Measurements from ENCODE around the gene RUNX1.
"Not testable (repeated sequence)": the region's sequence is repeated elsewhere in the genome, so short reads cannot be mapped to it uniquely, and the experiment has no call there.

The RUNX1 gene

DNA sequence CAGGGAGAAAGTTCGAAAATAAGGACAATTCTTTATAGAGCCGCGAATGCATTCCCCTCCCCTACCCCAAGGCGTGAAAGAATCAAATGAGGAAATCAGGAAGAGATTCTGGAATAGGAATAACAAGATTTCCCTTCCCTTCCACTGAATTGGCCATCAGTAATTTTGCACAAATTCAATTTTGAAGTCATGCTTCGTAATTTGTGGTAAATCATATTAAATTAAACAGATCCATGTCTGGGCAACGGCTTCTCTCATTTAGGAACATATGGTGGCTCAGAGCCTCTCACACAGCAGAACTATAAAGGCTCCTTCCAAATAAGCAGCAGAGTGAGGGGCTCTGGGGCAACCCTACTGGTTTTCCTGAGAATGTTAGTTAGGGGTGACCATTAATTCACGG, 227.4 kb downstream of the RUNX1 start:
- no peak for DNase-seq

DNA sequence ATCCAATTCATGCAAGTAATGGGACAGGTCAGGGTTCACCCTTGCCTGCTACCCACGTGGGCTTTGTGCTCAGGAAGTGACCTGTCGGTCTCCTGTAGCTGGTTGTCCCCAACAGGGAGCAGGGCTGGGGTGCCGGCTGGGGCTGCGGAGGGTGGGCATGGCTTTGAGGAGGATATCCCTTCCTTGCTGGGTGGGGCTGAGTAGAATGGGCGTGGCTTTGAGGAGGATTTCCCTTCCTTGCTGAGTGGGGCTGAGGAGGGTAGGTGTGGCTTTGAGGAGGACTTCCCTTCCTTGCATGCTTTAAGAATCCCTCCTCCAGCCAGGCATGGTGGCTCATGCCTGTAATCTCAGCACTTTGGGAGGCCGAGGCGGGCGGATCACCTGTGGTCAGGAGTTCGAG, 229.1 kb downstream of the RUNX1 start:
- DNase-seq, result no peak

DNA sequence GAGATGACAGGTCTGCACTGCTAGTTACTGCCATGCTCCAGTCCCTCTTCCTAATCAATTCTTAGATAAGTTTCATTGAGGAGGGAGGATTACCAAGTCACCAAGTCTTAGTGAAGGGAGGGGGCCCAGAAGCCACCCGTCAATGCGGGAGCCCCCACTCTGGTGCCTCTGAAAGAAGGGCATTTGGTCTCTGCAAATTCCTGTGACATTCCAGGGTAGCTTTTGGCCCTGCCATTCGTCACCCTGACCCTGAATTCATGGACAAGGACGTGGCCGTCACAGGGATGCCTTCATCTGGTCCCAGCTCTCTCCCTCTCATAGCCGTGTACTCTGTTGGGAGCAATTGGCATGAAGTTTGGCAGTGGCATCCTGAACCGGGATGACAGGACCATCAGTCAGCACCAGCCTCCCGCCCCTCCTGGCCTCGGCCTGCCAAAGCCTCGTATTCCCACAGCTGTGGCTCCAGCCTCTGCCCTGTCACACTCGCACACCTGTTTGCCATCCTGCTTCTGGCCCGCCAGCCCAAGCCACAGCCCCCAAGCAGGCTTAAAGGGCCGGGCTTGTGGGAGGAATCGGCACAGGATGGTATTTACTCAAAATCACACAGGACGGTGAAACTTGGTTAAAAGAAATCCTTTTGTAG, 229.6 kb downstream of the RUNX1 start:
- no peak for DNase-seq

DNA sequence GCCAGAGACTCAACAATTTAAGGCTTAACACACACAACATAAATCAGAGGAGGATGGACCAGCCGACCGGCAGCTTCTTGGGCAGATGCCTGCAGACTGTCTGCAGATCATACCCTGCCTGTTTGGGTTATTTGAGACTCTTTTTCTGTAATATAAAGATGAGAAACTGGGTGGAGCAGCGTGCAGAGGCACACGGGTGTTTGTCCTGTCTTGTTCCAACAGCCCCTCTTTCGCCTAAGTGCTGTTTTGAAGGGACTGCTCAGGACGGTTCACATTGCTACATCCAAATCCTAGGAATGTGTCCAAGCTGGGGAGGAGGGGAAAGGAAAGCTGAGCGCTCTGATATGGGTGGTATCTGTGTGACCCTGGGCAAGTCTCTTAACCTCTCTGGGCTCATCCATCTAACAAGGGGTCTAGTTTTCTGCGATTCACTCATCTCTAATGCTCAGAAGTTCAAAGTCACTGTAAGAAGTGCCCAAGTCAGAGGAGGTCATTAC, 230.4 kb downstream of the RUNX1 start:
- no peak for DNase-seq

DNA sequence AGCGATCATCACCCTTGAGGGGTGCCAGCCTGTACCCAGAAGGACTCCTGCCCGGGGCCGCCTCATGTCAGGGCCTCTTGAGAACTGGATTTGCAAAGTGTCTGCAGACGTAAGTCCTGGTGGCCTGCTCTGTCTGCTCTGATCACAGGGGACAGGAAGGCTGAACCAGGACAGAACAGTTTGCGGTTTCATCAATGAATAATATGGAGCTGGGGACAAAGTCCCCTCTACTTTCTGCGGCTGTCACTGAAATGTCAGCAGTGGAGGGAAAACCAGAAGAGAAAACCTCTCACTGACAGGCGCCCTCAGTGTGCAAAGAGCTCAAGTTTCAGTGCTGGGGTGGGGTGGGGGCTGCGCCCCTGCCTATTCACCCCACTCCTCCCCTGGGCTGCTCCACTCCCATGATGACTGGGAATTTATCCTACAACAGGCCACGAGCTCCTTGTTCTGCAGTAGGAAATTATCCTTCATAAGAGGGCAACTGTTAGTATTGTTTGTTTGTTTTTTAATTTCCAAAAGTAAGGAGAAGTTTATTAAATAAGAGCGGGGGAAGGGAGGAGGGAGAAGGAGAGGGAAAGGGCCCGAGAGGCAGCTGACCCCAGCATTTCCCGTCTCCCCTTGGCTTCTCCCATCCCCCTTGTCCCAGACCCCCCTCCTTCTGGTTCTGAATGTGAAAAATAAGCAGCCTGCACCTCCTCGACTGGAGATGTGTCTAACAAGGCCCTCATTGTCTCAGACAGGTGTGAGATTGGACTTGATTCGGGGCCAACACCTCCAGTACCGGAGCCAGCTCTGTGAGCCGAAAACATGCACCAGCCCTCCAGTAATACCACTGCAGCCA, 231.1 kb downstream of the RUNX1 start:
- no peak for DNase-seq

DNA sequence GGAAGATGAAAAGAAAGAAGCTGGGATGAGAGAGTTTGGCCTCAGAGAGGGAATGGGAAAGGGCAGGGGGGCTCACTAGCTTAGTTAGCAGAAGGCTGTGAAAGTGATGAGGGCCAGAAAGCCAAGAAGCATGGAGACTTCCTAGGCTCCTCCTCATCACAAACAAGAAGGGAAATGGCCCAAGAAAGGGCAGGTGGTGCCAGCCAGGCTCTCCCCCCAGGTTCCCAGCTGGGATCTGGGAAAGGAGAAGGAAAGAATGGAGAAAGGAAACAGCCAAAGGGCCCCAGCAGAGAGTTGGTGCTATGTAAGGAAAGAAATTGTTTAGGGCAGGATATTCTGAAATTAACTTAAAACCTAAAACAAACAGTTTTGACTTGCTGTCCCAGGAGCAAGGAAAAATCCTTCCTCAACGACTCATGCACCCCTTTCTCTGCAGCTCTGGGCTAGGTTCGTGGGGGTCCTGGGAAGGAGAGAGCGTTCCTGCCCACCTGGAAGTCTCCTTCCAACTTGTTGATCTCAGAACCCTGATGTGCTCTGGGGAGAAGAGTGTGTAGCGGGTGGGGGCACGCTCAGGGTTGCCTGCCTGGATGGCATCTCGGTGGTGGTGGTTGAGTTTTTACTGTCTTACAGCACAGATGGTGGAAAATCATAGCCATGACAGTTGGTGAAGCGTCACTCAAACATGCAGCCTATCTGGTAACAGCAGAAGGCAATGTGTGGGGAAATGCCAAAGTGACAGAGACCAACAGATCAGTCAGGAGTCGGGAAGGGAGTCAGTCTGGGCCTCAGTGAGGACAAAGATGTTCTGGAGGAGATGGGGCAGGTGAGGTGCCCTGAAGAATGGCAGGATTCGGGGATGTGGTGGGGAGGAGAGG, 233.0 kb downstream of the RUNX1 start:
- DNase-seq, result no peak

DNA sequence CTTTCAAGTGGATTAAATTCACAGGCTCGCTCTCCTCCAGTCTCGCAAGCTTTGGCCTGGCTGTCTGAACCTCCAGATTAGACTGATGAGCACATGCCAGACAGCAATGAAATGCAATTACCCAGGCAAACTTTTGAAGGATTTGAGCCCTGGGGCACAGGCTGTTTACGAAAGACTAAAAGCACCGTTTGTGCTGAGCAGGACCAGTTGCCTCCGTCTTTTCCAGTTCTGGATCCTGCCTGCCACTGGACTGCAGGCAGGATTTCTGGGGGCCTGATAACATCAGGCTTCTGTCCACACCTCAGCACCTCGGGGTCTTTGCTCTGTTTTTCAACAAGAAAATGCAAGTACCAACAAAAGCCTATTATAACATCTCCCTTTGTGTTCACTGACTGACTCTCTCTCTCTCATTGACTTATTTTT, 234.6 kb downstream of the RUNX1 start:
- DNase-seq, result no peak

DNA sequence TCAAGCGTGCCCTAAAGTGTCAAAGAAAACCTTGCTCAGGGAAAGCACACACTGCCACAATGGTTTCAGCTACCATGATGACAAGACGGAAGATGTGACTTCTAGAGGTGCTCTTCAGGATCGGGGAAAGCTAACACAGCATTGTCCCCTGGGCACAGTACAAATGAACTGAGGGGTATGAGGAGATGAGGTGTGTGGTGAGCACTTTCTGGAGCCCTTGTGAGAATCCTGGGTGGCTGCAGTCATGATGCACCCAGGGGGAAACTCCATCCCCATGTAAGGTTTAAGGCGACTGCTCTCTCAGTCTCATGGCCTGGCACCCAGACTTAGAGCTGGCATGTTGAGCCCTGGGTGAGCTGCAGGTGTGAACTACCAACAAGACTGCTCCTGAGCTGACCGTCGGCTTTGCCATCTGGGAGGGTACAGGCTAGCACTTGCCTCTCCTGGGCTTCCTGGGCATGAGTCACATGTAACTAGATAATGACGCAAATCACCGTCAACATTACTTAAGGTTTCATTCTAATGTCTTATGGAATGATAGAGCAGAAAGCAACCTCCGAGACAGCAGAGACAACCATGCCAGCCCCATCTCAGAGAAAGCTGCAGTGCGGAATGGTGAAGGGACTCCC, 235.7 kb downstream of the RUNX1 start:
- DNase-seq, result no peak

DNA sequence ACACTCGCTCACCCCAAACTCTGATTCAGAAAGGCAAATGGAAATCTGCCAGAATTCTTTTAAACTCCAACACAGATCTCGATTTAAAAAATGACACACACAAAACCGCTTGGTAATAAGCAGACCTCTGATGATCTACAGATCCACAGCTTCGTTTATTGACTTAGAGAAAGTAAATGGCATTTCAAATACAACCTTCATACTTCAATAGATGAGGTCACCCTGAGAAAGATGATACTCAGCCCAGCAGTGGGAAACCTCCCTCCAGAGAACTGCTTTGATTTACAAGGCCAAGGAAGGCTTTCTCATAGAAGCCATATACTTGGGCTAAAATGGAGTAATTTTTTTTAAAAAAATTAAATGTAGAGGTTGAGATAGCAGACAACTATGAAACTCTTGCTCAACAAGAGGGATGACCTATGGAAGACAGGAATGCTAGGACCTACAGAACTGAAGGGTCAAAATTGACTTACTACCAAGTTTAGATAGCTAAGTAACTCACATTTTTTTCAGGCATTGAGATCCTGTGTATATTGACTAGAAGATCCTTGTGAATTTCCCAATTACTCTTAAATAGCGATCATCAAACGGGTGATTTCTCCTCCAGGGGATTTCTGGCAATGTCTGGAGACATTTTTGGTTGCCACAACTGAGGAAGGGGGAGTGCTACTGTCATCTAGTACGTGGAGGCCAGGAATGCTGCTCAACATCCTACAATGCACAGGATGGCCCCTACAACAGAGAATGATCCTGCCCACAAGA, 236.4 kb downstream of the RUNX1 start:
- no peak for DNase-seq

DNA sequence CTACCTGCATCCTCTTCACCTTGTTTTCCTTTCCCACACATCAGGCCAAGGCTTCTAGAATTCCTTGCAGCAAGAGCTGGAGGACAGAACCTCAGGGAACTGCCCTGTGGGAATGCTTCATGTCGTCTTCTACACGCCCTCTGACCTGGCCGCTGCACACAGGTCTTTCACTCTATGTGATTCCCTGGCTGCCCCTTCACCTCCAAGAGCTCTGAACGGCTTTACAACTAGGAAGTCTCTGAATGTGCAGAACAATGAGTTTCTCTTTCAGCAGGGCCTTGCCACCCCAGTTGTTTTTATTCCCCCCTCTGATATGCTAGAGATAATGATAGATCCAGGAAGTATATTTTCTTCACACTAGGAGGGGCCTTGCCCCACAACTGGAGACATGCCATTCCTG, 237.7 kb downstream of the RUNX1 start:
- DNase-seq, result no peak

DNA sequence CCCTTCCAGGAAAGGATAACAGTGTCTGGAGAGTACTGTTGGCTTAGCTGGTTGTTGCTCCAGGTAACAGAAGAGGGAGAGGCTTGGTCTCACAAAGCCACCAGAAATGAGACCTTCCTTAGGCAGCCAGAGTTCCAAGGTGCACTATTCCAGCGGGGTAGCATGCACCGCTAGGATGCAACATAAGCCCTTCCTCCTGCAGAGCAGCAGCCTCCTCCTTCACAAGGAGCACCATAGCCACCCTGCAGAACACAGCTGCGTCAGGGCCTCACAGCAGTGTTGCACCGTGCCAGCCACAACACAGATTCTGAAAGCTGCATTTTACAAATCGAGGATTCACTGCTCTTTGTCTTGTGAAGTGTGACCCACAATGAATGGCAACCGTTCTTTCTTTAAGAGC, 238.3 kb downstream of the RUNX1 start:
- DNase-seq, result no peak

DNA sequence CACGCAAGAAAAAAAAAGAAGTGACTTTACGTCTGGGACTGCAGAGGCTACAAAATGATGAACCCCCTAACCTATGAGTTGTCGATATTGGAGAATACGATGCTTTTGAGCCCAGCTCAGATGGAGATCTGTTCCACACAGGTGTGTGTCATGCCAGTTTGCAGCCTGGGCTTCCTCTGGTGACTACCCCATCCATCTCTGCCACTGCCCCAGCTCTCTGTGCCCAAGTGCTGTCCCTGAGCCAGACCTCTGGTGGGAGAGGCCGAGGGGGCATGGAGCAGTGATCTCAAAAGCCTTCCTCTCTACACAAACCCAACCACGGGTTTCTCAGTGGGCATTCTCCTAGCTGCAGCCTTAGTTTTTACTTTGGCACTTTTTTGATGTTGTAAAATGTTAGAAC, 239.3 kb downstream of the RUNX1 start:
- no peak for DNase-seq

DNA sequence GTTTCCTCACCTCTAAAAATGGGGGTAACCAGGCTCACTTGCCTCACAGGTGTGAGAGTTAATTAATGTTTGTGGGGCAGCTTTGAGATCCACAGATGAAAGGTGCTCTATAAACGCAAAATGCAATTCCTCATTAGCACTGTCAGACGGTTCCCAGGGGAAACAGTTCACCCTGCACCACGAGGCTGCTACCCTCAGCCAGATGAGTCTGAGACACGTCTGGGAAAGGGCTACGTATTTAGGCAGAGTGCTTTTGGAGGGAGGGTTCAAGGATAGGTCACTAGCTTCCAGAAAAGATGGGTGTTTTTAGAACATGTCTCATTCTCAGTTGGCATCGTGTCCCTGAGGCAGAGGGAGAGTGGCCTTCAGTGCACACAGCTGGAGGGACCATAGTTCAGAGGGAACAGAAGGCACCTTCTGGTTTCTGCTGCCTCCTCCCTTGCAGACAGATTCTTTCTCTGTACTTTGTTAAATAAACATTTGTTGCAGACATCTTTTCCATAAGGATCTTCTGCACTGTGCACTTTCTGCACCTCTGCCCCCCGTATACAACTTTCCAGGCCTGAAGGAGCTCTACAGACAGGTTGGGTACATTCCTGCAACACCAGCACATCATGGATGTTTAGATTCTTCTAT, 240.4 kb downstream of the RUNX1 start:
- DNase-seq, result no peak

DNA sequence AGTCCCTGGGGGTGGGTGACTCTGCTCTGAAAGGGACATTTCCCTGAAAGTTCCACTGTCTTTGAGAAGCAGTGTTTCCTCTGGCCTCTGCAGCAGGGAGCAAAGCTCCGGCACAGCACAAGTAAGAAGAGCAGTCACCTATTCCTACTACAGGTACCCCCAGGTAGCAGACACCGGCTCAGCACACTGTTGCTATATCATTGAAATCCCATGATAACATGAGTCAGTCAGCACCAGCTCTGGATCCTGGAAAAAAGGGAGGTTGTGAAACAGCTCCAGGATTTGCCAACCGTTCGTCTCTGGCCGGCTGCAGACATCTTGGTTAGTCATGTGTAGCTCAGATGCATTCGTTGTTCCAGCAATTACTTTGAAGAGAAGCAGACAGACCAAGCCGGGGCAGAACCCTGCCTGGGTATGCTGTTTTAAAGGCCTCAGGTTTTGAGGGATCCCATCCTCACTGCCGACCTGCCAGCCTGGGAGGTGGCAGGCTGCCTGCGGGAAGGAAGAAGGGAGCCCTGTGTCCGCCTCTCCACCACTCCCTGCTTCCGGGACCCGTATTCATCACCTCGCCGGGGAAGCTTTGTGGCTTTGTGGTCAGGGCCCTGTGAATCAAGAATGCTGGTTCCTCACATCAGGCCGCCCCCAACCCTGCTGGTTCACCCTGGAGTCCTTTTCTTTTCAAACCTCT, 241.1 kb downstream of the RUNX1 start:
- no peak for DNase-seq

DNA sequence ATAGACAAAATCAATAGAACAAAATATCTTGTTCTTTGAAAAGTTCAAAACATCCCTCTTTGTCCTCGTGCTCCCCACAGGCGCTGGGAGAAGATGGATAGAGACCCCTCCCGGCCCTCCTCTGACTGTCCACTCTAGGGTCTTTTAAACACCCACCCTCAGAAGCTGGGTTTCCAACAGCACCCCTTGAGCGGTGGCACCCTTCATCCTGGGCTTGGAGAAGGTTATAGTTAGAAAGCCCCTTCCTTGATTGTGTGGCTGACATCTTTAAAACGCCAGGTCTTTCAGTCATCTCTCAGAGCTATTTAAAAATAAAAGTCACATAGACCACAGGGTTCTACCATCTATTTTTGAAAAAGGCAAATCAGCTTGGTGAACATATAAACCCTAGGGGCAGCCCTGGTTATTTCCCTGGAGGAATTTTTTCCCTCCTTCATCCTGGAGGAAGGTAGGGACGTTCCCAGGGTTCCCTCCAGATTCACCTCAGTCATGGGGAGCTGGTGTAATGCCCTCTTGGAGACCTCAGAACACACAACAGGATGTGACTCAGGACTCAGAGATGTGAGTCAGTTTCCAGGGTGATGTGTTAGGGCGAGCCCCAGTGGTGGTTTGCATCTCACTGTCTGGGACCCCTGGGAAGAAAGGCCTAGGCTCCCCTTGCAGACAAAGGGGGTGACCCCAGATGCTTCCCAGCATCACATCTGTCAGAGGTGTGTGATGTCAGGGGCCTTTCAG, 241.8 kb downstream of the RUNX1 start:
- no peak for DNase-seq

DNA sequence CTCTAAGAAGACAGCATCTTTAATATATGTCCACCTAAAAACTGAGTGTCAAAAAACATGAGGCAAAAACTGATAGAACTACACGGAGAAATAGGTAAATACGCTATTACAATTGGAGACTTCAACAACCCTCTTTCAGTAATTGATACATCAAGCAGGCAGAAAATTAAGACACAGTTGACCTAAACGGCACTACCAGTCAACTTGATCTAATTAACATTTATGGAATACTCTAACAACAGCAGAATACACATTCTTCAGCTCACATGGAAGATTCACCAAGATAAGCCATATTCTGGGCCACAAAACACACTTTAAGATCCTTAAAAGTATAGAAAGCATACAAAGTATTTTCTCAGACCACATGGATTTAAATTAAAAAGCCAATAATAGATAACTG, 242.7 kb downstream of the RUNX1 start:
- DNase-seq, result no peak

DNA sequence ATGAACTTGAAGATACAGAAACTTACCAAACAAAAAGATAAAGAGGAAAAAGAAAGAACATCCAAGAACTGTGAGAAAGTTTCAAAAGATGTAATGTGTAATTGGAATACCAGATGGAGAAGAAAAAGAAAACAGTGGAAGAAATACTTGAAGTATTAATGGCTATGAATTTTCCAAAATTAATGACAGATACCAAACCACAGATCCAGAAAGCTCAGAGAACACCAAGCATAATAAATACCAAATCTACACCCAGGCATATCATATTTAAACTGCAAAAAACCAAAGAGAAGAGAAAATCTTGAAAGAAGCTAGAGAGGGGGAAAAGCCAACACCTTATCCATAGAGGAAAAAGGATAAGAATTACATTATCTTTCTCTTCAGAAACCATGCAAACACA, 243.9 kb downstream of the RUNX1 start:
- no peak for DNase-seq

DNA sequence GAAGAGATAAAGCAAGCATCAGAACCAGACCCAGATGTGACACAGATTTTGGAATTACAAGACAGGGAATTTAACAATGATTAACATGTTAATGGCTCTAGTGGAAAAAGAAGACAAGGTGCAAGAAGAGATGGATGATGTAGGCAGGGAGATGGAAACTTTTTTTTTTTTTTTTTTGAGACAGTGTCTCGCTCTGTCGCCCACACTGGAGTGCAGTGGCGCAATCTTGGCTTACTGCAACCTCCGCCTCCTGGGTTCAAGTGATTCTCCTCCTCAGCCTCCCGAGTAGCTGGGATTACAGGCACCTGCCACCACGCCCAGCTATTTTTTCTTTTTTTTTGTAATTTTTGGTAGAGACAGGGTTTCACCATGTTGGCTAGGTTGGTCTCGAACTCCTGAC, 244.5 kb downstream of the RUNX1 start:
- not testable (repeated sequence) for DNase-seq

DNA sequence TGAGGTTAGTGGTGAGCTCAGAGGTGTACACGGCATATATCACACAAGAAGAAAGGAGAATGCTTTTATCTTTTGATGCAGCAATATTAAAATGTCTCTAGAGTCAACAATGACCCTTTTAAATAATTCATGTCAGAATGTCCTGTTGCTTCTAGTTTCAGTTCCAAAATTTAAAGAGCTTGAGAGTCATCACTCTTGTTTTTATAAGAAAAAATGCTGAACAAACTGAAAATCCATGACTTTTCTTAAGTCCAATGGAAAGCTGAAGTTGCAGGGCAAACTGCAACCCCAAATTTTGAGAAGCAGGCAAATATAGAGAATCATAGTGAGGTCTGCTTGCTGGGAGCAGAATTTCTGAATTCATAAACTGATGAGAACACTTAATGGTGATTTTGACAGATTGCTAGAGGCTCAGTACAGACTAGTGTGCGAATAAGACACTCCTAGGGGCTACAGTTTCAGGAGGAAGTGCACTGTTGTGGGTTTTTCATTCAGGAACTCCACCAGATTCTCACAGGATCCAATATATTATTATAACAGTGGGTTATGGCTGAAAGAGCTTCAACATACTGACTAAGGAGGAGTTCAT, 245.2 kb downstream of the RUNX1 start:
- no peak for DNase-seq
